TTC549 (cell line): ENCODE measurements around the gene AUP1.
"Not testable (repeated sequence)": the region's sequence is repeated elsewhere in the genome, so short reads cannot be mapped to it uniquely, and the experiment has no call there.

Source experiments
- FAIRE-seq: peaks from 2 replicates; lab custom pipeline; 2012; peaks lifted over from hg19 to GRCh38; lab: Jason Lieb, UNC

The AUP1 gene

DNA sequence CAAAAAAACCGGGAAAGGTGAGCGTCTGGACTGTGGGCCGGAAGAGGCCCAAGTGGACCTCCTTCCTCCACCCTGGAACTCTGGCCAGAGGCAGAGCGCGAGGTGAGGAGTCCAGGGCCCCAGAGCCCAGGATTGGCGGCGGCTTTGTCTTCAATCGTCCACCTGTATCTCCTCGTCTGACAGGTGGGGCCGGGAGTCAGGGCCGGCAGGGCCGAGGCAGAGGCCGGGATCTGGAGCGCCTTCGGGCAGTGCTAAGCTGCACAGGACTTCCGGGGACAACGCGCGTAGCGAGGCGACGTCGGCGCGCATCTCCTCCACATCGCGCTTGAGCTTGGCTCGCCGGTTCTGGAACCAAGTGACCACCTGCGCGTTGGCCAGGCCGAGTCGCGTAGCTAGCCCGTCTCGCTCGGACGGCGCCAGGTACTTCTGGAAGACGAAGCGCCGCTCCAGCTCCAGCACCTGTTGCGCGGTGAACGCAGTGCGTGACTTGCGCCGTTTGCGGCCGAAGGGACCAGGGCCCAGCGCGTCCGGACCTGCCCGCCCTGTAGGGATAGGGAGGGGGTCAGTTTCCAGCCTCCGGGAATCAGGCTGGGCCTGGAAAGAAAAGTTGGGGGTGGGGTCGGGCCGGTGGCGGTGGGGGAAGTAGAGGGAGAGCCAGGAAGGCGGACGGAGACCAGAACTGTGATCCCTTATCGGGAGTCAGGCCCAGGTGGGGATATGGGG lies 31.6 kb downstream of the AUP1 start:
- no peak for FAIRE-seq

DNA sequence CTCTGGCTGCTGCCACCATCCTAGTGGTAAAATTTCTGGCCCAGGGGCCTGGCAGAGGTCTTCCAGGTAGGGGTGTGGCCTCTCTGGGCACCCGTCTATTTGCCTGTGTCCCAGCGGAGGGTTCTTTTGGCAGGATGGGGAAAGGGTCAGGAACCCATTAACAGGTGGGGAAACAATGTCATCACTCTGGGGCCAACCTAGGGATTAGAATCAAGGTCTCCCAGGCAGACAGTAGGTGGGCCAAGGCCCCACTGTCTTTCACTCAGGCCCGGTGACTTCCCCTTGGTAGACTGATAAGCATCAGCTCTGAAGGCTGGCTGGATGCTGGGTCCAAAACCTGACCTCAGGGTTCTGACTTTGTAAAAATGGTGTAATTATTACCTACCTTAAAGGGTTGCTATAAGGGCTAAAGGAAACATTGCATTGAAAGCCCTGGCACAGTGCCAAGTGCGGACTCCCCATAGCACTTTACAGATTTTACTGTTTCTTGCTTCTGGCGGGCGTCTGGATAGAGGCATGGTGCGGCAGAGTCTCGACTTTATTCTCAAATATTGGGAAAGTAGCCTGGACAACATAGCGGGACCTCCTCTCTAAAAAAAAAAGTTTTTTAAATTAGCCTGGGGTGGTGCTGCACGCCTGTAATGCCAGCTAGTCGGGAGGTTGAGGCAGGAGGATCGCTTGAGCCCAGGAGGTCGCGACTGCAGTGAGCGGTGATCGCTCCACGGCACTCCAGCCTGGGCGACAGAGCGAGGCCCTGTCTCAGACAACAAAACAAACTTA lies 32.3 kb downstream of the AUP1 start:
- FAIRE-seq, result no peak

DNA sequence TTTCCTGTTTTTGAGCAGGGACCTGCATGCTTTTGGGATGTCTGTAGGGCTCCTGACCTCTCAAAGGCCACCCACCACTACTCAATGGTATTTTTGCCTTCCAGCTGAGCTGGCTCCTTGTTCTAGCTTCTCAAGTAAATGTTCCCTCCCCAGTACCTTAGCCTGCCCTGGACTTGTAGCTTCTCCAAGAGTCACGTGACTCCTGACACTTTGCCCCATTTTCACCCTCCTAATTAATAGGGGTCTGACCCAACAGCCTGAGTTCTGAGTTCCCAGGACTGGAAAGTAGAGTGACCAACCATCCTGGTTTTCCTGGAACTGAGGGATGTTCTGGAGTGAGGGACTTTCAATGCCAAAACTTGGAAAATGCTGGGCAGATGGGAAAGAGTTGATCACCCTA lies 34.1 kb downstream of the AUP1 start:
- no peak for FAIRE-seq

DNA sequence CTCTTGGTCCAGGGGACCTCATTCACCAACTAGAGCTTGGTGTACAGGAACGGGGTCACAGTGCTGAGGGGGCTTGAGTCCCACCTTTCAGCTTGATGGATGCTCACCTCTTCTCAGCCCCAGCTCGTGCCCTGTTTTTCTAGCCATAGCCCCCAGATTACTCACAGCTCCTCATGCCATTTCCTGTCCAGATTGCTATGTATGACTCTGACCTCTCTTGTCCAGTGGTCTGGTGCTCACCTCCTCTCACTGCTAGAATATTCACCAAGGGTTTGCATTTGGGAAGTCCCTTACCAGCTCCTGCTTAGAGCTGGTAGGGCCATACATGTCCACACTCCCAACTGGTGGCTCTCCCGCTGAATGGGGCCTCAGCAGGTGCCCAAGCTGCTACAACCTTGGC lies 36.0 kb downstream of the AUP1 start:
- no peak for FAIRE-seq

DNA sequence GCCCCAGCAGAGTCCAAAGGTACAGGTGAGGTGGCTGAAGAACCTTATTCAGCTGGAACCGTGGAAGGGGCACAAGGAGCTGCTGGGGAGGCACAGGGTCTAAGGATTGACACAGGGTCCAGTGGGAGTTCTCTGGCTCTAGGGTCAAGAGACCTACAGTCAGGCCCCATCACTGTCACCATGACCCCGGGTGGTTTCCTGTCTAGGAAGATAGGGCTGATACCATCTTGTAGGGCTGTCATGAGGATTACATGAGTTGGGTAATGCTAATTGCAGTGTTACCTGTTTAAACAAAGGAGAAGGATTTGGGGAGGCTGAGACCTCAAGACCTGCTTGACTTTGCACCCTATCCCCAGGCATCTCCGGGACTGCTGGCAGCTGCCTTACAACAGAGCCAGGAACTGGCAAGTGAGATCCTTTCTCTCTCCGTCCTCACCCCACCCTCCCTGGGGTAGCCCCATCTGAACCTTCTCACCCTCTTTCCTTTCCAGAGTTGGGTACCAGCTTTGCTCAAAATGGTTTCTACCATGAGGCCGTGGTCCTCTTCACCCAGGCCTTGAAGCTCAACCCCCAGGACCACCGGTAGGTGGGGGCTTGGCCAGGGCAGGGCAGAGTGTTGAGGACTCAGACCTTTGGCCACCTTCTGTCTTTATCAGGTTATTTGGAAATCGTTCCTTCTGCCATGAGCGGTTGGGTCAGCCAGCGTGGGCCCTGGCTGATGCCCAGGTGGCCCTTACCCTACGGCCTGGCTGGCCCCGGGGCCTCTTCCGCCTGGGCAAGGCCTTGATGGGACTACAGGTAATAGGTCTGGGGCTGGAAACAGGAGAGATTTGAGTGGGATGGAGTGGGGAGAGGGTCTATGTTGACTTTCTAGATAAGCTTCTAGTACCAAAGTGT lies 37.6 kb downstream of the AUP1 start:
- no peak for FAIRE-seq

DNA sequence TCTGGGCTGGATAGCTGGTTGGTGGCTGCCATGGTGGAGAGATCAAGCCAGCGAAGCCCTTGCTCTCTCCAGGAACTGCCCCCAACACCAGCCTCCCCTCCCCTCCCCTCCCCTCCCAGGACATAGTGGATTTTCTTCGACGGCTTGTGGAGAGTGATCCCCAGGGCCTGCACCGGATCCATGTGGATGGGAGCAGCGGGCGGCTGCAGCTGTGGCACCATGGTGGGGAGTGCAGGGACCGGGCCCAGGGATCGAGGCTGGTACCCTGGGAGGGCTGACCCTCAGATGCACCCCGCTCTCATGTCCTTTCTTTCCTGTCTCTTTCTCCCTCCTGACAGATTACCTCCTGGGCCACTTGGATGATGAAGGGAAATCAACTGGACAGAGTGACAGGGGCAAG lies 39.6 kb downstream of the AUP1 start:
- FAIRE-seq, result no peak

DNA sequence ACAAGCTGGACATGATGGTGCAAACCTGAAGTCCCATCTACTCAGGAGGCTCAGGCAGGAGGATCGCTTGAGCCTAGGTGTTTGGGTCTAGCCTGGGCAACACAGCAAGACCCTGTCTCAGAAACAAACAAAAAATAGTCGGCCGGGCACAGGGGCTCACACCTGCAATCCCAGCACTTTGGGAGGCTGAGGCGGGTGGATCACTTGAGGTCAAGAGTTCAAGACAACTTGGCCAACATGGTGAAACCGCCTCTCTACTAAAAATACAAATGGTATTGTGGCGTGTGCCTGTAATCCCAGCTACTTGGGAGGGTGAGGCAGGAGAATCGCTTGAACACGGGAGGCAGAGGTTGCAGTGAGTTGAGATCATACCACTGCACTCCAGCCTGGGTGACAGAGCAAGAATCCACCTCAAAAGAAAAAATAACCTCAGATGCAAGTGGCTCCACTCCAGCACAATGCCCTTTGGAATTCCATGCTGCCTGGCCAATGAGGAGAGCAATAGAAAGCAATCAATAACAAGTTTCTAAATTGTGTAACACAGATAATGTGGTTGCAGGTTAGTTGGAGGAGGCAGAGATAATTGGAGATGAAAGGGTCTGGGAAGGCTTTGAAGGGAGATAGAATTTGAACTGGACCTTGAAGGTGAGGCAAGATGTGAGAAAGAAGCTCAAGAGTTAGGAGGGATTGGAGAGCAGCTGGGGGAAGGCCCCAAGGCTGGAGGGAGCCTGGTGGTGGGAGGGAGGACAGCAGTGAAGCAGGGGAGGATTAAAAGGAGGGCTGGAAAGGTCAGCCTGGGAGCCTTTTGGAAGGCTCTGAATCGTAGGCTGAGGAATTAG lies 40.6 kb downstream of the AUP1 start:
- FAIRE-seq, result no peak

DNA sequence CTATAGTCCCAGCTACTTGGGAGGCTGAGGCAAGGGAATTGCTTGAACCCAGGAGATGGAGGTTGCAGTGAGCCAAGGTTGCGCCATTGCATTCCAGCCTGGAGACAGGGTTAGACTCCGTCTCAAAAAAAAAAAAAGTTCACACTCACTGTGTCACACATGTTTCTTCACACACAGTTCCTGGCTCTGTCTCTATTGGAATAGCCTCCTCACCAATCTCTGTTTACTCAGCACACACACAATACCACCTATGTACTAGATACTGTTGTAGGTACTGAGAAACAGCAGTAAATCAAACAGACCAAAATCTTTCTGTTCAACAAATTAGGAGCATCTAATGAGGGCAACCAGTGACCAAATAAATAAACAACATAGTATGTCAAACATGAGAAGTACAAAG lies 43.4 kb downstream of the AUP1 start:
- no peak for FAIRE-seq

DNA sequence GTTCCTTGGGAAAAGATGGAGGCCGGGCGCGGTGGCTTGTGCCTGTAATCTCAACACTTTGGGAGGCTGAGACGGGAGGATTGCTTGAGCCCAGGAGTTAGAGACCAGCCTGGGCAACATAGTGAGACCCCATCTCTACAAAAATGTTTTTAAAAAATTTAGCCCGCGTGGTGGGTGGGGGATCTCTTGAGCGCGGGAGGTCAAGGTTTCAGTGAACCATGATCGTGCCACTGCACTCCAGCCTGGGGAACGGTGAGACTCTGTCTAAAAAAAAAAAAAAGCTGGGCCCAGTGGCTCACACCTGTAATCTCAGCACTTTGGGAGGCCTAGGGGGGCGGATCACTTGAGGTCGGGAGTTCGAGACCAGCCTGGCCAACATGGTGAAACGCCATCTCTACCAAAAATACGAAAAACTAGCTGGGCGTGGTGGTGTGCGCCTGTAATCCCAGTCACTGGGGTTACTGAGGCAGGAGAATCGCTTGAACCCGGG lies 45.8 kb downstream of the AUP1 start:
- FAIRE-seq, result not testable (repeated sequence)

DNA sequence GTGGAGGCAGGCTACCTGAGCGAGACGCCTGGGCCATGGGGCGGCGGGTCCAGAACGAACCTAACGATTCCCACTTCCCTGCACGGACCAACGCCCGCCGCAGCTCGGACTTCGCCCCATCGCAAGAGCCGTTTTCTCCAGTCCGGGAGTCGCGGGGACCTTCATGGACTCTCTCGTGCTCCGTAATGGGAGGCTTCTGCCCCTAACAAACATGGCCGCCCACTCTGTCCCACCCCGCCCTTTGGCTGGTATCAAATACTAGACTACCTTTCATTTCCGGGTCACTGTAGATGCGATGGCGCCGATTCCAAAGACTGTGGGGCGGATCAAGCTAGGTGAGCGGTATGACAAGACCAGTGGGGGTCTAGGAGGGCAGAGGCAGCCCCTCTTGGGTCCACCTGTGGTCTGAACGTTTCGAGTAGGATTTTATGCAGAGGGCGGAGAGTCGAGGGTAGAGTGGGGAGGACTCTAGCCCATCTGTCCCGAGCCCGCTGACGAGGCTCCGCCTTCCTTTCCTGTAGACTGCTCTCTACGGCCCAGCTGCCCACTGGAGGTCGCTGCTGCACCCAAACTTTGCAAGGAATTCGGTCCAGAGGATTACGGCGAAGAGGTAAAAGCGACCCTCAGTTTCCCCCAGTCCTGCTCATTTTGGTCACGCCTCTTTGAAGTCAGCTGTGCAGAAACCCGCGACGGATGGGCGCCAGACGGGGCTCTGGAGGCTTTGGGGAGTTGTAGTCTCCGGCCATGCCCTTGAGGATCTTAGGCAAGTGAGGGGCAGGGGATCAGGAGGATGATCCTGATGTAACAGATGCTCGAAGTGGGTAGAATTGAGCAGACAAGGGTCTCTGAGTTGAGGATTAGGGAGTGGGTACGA lies 46.5 kb downstream of the AUP1 start, which contains the start of the genes CCDC142 and TTC31:
Gene CCDC142 (minus strand): TSS at position 198 of the 874 bp plus-strand sequence. CDS start 161 bp downstream, at position 37.
Gene TTC31 (plus strand): TSS at position 281 of the 874 bp plus-strand sequence. CDS start 15 bp downstream, at position 296.
- peak; percentile 52 for FAIRE-seq

DNA sequence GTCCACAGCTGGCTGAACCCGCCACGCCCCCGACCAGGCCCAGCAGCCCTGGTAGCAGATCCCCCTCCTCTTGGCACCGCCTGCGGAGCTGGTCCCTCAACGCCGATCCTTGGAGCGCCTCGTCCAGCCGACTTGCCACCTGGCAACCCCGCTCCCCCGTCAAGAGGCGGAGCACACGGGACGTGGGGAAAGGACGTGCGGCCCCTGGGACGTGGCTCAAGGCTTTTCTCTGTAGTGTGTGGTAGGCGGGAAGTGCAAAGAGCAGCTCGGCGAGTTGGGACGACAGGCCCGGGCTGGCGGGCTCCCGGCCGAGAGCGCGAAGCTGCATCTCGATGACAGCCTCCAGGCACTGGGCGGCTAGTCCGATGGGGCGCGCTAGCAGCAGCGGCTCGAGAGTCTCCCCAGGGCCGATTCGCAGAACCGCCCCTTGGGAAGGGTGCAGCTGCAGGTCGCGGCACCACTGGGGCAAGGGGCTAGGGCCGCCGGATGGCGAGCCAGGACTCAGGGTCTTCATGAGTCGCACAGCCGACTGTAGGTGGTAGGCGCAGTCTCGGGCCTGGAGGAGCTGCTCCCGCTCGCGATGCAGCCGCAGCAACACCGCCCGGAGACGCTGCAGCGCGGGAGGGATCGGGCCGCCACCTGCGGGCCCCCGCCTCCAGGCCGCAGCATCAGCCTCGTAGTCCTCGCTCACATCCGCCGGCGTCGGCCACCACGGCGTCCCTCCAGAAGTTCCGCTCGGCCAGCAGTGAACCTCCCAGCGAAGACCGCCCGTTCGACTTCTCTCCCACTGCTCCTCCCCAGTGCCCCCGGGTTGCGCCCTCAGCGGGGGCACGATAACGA lies 47.3 kb downstream of the AUP1 start:
- FAIRE-seq, result no peak

DNA sequence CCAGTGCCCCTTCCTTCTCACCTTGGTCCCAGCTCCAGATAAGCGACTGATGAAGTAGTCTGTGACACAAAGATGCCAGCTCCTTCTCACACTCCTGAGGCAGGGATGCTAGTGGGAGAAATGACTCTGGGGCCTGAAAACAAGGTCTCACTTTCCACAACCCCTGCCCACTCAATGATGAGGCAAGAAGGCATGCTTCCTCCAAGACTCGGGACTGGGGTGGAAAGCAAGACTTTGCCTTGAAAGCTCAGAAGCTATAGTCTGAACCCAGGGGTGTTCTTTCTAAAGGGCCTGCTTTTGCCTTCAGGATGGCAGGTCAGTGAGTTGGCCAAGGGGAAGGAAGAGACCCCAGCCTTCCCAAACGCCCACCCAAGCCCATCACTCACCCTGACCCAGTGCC lies 48.1 kb downstream of the AUP1 start:
- no peak for FAIRE-seq
